ENCODE results near the gene PCBP2.

- TF ChIP-seq CTCF (IDR thresholded peaks at IDR 0.05), result no peak
- TF ChIP-seq POLR2A (IDR thresholded peaks at IDR 0.05), result no peak
Measured at GRCh38 chr12:53461059-53461458, 9.2 kb downstream of the PCBP2 start.
